ENCODE results near the gene ZNF223.

Gene ZNF223

DNA sequence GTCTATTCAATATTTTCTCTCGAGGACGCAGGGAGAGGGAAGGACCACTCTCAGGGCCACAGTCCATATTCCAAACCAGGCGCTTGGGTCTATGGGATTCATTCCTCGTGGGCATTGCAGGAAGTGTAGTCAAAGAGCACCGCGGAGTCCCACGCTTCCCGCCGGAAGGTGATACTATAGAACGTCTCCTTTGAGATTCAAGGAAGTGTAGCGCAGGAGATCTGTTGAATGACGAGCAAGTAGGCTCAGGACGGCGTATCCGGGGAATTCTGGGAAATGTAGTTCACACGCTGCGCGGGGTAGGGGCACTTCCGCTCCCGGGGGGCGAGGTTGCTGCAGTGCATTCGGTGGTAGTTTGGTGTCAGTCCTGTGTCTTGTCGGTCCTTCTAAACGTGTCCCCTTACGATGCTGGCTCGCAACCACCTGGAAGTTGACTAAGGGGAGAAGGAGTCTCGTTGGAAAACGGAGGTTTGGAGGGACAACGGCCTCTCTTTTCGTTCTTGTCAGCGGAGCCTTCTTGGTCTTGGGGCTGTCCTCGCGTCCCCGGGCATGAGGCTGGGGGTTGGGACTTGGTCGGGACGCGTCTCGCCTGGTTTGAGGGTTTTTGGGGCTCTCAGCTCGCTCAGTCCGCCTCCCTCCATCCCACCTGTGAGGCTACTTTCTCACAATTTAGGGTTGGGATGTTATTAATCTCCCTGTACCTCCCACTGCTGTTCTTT lies 20.1 kb downstream of the ZNF223 start, which contains the start of gene ZNF284:
Gene ZNF284, plus strand, starts transcription at position 336 of the 719 bp plus-strand sequence. CDS start 4,231 bp downstream, outside the sequence.
- peak; percentile 52 for DNase-seq (ENCODE audit: low read depth)
- TF ChIP-seq, protein P1, sequence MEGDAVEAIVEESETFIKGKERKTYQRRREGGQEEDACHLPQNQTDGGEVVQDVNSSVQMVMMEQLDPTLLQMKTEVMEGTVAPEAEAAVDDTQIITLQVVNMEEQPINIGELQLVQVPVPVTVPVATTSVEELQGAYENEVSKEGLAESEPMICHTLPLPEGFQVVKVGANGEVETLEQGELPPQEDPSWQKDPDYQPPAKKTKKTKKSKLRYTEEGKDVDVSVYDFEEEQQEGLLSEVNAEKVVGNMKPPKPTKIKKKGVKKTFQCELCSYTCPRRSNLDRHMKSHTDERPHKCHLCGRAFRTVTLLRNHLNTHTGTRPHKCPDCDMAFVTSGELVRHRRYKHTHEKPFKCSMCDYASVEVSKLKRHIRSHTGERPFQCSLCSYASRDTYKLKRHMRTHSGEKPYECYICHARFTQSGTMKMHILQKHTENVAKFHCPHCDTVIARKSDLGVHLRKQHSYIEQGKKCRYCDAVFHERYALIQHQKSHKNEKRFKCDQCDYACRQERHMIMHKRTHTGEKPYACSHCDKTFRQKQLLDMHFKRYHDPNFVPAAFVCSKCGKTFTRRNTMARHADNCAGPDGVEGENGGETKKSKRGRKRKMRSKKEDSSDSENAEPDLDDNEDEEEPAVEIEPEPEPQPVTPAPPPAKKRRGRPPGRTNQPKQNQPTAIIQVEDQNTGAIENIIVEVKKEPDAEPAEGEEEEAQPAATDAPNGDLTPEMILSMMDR (conservative IDR thresholded peaks at IDR 0.05; ENCODE audit: low read depth, low read length), result no peak
- peak within 1 kb of the TSS; percentile 74 for H3K4me3 ChIP-seq (ENCODE audit: low read length)

DNA sequence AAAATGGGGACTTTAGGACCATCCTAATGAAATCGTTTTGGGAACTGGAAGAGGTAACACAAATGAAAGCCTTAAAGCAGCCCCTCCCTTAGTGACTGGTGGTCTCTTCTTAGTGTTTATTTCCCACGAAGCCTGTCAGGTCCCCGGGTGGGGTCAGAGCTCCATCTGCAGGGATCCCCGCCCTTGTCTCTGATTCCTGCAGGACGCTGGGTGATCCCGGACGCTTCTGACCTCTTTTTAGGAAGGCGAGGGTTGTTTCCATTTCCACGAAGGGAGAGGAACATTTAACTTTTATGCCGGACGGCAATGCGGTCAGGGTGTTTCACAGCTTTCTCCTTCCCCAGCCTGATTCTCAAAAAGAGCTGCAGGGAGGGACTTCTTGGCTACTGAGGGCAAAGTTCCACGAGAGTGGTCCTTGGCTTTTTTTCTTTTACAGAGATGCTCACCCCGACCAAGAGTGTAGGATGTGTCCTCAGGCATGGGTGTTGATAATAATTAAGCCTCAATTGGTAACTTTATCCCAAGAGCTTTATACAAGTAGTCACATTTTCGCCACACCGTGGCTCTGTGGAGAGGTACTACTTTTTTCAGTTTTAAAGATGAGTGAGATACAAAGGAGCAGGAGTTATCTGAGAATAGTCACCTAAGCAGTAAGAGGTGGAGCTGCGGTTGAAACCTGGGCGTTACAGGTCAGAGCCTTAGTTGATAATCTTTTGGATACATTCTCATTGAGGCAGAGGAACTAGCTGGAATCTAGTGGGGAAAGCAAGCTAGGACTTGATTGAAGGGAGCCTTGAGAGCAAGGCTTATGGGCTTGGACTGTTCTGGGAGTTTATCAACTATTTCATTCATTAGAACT lies 20.9 kb downstream of the ZNF223 start:
- TF ChIP-seq, protein P1 (conservative IDR thresholded peaks at IDR 0.05; ENCODE audit: low read depth, low read length), result no peak
- DNase-seq (ENCODE audit: low read depth), result no peak
- H3K4me3 ChIP-seq (ENCODE audit: low read length), result peak overlapping the region; percentile 74

DNA sequence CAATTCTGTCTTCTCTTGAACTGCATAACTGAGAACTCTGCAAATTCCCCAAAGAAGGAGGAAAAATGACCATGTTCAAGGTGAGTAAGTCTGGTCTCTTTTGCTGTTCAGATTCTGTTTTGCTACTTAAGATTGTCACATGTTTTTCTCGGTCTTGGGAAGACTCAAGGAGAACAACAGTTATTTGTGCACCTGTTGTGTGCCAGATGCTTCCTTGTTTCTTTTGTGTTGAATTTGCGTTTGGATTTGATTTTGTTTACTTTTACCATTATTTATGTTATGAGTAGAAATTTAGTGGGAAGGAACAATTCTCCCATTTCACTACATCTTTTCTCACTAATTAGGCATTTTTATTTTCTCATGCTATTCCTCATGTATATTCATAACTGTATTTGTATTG lies 24.5 kb downstream of the ZNF223 start:
- TF ChIP-seq, protein P1 (conservative IDR thresholded peaks at IDR 0.05; ENCODE audit: low read depth, low read length), result no peak
- H3K4me3 ChIP-seq (ENCODE audit: low read length), result no peak overlapping the region
- no peak for DNase-seq (ENCODE audit: low read depth)

DNA sequence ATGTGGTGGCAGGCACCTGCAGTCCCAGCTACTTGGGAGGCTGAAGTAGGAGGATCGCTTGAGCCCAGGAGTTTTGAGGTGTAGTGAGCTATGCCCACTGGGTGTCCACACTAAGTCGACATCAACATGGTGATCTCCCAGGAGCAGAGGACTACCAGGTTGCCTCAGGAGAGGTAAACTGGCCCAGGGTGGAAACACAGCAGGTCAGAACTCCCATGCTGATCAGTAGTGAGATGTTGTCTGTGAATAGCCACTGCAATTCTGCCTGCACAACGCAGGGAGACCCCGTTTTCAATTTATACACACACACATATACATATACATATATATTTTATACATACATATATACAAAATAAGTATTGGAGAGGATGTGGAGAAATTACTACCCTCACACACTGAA lies 40.3 kb downstream of the ZNF223 start:
- DNase-seq (ENCODE audit: low read depth), result no peak
- H3K4me3 ChIP-seq (ENCODE audit: low read length), result no peak overlapping the region
- TF ChIP-seq, protein P1 (conservative IDR thresholded peaks at IDR 0.05; ENCODE audit: low read depth, low read length), result no peak

DNA sequence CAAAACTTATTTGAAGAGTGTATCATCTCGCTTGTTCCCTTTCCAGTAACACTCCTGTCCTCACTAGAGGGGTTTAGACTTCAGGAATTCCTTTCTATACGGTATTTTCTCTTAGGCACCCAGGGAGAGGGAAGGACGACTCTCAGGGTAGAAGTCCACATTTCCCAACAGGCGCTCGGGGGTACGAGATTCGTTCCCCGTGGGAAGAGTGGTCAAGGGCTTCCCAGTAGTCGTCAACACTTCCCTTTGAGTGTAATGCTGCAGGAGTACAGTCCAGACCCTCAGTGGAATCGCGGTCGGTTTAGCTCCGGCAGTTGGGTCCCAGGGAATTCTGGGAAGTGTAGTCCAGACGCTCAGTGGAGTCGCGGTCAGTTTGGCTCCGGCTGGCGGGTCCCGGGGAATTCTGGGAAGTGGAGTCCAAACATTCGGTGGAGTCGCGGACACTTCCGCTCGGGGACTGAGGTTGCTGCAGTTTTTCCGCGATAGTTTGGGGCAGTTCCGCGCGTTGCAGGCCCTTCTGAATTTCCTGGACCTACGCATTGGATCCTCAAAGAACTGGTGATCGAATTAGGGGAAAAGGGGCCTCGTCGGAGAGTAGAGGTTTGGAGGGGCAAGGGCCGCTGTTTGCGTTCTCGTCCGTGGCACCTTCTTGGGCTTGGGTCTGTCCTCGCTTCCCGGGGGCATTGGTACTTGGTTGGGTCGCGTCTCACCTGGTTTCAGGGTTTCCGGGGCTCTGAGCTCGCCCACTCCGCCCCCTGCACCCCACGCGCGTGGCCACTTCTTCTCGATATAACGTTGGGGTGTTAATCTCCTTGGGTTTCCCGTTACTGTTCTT lies 42.3 kb downstream of the ZNF223 start, which contains the start of gene ZNF224:
Gene ZNF224, plus strand, starts transcription at position 431 of the 835 bp plus-strand sequence. CDS start 3,513 bp downstream, outside the sequence.
- peak; percentile 65 for DNase-seq (ENCODE audit: low read depth)
- peak within 1 kb of the TSS; percentile 79 for H3K4me3 ChIP-seq (ENCODE audit: low read length)
- TF ChIP-seq, protein P1 (conservative IDR thresholded peaks at IDR 0.05; ENCODE audit: low read depth, low read length), result no peak

DNA sequence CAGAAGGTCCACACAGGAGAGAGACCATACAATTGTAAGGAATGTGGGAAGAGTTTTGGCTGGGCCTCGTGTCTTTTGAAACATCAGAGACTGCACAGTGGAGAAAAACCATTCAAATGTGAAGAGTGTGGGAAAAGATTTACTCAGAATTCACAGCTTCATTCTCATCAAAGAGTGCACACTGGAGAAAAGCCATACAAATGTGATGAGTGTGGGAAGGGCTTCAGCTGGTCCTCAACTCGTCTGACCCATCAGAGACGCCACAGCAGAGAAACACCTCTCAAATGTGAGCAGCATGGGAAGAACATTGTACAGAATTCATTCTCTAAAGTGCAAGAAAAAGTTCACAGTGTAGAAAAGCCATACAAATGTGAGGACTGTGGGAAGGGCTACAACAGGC lies 55.9 kb downstream of the ZNF223 start:
- TF ChIP-seq, protein P1 (conservative IDR thresholded peaks at IDR 0.05; ENCODE audit: low read depth, low read length), result no peak
- H3K4me3 ChIP-seq (ENCODE audit: low read length), result no peak overlapping the region
- no peak for DNase-seq (ENCODE audit: low read depth)

Measured in retinal pigment epithelial cell (primary cell).